SKM-1 (cell line): ENCODE results near the gene MT1M.
"Not testable (repeated sequence)": the region's sequence is repeated elsewhere in the genome, so short reads cannot be mapped to it uniquely, and the experiment has no call there.

Experiments
- DNase-seq: peaks from one replicate; lab custom pipeline; 2025; ENCODE audit not compliant: unreplicated experiment; lab: John Stamatoyannopoulos, UW

The MT1M gene

DNA sequence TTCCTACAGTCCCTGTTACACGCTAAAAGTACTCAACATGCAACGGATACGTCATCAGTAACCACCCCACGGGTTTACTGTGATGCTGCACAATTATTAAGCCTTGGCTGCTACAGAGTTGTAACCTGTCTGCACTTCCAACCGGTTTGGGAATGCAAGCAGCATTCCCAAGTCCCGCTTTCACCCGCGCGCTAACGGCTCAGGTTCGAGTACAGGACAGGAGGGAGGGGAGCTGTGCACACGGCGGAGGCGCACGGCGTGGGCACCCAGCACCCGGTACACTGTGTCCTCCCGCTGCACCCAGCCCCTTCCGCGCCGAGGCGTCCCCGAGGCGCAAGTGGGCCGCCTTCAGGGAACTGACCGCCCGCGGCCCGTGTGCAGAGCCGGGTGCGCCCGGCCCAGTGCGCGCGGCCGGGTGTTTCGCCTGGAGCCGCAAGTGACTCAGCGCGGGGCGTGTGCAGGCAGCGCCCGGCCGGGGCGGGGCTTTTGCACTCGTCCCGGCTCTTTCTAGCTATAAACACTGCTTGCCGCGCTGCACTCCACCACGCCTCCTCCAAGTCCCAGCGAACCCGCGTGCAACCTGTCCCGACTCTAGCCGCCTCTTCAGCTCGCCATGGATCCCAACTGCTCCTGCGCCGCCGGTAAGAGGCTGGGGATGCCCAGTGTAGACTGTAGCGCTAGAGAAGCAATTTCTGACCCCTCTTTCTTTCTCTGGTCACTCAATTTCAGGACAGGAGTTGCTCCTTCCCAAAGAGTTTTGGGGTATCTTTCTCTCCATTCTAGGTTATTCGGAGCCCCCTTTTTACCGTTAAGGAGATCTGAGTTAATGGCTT, 24.2 kb upstream of the MT1M start, which contains the start of gene MT2A:
Gene MT2A (plus strand): TSS at position 542 of the 833 bp plus-strand sequence. CDS start 72 bp downstream, at position 614.
- DNase-seq: peak; percentile 95

DNA sequence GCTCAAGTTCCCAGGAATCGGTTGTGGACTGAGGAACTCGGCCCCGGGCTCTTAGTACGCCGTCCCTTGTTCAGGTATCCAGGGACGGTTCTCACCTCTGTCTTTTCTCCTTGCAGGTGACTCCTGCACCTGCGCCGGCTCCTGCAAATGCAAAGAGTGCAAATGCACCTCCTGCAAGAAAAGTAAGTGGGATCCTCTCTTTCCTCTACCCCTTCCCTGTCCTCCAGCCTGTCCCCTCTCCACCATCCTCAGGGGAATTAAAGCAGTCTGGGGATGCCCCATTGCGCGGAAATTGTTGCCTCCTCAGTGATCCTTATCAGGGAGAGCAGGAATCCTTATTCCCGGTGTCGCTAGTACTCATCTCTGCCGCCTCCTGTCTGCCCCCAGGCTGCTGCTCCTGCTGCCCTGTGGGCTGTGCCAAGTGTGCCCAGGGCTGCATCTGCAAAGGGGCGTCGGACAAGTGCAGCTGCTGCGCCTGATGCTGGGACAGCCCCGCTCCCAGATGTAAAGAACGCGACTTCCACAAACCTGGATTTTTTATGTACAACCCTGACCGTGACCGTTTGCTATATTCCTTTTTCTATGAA, 23.5 kb upstream of the MT1M start:
- DNase-seq: no peak

DNA sequence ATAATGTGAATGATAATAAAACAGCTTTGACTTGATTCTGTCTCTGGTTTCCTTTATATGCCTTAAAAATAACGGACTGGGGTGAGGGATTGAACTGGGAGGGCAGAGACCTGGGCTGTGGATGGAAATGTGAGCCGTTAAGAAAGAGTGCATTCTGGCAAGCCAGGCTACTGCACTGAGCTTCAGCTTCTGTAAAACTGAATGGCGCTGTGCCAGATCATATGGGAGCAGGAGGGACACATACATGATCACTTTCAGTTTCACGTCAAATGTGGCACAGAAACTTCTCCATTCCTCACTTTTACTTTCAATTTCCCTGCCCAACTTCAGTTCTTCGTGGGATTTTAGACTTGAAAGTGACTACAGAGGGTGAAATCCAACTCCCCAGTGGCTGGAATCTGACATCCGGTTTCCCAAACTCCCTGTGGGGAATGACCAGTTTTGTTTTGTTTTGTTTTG, 23.0 kb upstream of the MT1M start:
- peak; percentile 85 for DNase-seq

DNA sequence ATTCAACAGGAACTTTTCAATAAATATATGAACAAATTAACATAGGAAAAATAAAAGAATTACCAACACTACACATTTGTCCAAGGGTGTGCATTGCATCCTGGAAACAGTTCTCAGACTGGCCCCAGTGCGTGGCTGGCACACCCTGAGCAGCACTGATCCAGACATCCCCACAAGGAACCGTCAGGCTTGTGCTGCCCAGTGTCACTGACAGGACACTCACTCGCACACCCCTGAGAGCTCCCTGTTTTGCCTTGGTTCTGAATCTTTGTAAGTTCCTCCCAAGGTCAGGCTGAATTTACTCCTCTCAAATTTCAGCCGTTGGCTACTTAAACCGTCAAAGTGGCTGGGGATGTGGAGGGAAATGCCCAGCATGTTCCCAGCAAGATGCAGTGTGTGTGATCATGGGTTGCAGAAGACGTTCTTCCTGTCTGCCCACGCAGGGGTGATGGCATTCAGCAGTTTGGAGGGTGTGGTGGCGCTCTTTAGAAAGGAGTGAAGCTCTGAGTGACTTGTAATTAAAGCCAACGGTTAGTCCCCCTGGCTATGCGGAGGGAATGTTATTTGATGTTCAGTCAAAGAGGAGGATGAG, 22.3 kb upstream of the MT1M start:
- DNase-seq: no peak

DNA sequence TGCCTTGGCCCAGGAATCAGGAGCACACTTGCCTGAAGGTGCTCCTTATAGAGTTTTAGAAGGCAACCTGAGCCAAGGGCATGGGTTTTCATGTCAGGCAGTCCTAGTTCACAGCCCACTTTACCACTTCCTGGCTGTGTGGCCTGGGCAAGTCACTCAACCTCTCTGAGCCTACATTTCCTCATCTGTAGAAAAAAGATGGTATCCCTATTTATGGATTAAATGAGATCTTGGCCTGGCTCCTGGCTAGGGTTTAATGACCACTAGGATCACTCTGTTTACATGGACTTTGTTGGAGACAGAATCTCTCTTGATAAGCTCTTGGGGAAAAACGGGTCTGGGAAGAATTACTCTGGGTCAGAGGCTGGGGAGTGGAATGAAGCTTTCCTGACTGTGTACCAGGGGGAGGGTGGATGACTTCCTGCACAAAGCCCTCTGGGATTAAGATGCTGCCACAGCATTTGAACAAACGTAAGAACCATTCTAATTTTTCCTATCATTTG, 21.8 kb upstream of the MT1M start:
- DNase-seq: no peak

DNA sequence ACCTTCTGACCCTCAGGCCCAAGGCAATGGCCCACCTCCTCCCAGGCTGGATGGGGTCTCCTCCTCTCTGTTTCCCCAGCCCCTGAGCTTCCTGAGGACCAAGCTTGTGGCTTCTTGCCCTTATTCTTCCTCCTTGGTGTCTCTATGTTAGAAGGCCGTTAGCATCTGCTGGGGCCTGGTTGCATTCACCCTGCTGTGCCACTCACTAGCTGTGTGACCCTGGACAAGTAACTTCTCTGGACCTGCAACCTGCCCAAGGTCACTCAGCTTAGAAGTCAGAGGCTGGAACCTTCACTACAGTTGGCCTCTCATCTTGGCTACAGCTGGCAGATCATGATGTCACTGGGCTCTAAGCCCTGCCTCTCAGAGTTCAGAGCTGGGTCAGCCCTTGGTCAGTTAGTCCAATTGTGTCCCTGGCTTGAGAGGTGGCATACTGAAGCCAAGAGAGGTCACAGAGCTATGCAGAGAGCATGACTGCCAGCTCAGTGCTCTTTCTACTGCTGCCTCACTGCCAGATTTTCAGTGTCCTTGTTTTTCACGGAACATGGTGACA, 21.1 kb upstream of the MT1M start:
- DNase-seq: no peak

DNA sequence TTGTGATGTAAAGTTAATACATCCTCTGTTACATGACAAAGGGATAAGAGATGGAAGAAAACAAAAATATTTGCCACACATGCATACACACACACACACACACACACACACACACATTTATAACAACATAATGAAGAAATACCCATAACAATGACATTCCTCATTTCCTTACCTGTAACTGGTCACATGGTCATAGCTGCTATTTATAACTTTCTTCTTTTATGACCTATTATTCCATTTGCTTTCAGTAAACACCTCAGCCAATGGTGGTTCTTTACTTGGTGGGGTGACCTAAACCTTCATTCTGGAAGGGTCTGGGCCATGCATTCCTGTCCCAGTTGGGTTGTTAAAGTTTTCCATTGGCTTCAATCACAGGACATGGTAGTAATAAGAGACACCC, 18.8 kb upstream of the MT1M start:
- DNase-seq: no peak

DNA sequence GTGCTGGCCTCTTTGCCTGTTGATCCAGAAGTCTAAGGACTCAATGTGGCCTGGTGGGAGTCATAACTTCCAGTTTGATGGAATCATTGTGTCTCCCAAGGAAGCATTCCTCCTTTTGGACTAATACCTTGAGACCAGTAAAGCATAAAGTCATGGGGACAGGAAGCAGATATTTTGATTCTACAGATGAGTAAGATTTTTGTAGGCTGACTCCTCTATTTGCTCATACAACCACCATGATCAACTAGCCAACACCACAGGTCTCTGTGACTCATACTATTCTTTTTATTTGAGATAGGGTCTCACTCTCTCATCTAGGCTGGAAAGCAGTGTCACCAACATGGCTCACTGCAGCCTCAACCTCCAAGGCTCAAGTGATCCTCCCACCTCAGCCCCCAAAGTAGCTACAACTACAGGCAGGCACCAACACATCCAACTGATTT, 17.9 kb upstream of the MT1M start:
- no peak for DNase-seq

DNA sequence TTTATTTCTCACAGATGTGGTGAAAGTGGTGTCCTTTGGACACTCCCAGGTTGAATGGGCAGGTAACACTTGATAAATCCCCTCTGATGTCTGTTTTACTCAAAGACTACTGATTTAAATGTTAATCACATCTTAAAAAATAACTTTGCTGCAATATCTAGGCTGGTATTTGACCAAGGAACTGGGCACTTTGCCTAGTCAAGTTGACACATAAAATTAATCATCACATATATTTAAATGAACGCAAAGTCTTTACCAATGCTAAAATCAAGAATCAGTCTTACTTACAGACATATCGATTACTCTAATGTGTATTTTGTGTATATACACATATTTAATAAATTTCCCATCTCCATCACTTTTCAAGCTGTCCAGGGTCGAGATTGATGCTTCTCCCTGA, 17.1 kb upstream of the MT1M start:
- no peak for DNase-seq

DNA sequence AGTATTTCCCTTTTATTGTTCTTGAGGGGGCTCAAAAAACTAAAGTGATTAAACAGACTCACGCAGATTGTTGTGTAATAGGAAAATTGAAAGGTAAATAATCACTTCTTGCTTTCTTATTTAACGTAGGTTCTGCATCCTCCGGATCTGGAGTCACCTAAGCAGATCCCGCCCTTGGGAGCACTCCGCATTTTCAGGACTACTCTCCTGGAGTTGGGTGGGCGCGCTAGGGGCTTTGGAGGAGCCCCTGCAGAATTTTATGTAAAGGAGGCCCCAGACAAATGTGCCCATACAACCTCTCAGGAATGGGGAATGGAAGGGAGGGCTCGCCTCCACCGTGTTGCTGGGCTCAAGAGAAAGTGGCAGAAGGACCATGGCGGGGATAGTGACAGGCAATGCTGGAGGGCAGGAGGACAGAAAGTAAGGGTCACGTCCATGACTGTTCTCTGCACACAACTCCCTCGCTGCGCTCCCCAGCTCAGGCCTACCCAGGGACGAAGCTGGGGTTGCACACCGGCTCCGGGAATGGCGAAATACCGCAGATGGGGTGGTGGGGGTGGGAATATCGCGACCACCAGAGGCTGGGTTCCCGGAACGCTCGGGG, 15.7 kb upstream of the MT1M start:
- DNase-seq: no peak

DNA sequence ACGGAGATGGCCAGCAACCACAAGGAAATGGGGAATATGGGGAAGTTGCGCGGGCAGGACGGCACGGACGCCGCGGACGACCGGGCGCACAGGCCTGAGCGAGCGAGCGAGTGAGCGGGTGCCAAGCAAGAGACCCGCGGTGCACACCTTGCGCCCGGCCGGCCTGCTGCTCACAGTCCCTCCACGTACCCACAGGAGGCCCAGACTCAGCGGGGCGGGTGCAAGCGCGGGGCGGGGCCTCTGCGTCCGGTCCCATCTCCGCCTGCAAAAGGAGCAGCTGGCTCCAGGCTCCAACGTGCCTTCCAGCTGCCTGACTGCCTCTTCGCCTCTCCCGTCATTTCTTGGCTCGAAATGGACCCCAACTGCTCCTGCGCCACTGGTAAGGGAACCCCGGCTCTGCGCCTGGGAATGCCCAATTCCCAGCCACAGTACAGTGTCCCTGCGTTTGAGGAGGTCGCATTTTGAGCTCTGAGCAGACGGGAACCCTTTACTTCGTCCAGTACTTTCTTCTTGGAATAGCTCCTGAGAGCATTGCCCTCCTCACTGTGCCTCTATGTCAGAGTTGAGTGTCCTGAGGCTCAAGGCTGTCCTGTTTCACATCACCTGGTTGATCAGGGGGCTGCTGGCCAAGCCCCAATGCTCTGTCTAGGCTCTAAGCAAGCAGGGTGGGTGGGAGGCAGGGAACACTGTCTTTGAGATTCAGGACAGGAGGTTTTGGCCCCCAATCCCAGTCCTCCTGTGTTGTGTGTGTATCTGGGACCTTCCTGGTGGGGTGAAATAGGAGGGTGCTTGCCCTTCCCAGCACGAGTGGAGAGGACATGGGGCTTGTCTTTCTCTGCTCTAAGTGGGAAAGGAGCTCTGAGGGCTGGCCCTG, 15.0 kb upstream of the MT1M start:
- DNase-seq: no peak

DNA sequence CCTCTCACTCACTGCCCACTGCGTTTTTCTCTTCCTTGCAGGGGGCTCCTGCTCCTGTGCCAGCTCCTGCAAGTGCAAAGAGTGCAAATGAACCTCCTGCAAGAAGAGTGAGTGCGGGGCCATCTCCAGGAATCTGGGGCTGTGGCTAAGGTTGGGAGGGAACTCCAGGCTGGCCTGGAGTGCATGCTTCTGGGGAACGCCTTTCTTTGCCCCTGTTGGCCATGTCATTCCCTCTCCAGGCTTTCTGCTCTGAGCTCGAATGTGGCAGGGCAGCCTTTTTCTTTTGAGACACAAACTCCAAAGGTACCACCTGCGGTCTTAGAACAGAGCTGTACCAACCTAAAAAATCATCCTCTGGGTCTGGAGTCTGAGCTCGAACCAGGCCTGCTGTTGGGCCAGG, 14.3 kb upstream of the MT1M start:
- no peak for DNase-seq

DNA sequence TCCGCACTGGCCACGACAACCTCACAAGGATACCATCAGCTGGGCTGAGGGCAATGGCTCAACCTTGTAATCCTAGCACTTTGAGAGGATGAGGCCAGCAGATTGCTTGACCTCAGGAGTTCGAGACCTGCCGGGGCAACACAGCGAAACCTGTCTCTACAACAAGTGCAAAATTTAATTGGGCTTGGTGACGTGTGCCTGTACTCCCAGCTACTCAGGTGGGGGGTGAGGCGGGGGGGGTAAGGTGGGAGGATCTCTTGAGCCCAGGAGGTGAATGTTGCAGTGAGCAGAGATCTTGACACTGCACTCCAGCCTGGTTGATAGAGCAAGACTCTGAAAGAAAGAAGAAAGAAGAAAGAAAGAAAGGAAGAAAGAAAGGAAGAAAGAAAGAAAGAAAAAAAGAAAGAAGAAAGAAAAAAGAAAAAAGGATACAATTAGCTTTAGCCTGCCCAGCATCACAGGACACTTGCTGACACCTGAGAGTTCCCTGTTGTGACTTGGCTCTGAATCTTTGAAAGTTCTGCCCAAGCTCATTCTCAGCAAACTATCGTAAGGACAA, 12.0 kb upstream of the MT1M start:
- DNase-seq: no peak

DNA sequence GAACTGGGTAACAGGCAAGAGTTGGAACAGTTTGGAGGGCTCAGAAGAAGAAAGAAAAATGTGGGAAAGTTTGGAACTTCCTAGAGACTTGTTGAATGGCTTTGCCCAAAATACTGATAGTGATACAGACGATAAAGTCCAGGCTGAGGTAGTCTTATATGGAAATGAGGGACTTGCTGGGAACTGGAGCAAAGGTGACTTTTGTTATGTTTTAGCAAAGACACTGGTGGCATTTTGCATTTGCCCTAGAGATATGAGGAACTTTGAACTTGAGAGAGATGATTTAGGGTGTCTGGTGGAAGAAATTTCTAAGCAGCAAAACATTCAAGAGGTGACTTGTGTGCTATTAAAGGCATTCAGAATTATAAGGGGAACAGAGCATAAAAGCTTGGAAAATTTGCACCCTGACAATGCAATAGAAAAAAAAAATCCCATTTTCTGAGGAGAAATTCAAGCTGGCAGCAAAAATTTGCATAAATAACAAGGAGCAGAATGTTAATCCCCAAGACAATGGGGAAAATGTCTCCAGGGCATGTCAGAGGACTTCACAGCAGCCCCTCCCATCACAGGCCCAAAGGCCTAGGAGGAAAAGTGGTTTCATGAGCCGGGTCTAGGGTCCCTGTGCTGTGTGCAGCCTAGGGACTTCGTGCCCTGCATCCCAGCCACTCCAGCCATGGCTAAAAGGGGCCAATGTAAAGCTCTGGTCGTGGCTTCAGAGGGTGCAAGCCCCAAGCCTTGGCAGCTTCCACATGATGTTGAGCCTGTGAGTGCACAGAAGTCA, 10.6 kb upstream of the MT1M start:
- not testable (repeated sequence) for DNase-seq

DNA sequence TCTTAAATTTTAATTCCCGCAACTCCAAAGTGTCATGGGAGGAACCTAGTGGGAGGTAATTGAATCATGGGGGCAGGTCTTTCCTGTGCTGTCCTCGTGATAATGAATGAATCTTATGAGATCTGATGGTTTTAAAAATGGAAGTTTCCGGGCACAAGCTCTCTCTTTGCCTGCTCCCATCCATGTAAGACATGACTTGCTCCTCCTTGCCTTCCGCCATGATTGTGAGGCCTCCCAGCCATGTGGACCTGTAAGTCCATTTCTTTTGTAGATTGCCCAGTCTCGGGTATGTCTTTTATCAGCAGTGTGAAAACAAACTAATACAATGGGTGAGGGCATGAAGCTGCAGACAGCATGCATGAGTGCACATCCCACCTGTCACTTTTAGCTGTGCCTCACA, 9.3 kb upstream of the MT1M start:
- not testable (repeated sequence) for DNase-seq

DNA sequence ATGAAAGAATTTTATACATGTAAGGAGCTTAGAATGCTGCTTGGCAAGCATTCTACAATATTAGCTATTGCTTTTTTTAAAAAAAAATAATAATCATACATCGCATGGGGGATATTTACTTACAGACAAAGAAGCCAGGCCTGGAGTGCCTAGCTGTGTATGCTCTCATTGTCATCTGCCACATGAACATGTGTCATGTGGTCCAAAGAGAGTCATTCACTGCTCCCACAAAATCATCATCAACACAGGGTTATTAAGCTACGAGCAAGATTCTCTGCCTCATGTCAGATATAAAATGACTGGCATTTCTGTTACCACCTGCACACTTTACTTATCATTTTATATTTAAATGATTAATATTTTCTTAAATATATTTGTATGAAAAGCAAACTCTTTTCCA, 8.8 kb upstream of the MT1M start:
- DNase-seq: no peak

DNA sequence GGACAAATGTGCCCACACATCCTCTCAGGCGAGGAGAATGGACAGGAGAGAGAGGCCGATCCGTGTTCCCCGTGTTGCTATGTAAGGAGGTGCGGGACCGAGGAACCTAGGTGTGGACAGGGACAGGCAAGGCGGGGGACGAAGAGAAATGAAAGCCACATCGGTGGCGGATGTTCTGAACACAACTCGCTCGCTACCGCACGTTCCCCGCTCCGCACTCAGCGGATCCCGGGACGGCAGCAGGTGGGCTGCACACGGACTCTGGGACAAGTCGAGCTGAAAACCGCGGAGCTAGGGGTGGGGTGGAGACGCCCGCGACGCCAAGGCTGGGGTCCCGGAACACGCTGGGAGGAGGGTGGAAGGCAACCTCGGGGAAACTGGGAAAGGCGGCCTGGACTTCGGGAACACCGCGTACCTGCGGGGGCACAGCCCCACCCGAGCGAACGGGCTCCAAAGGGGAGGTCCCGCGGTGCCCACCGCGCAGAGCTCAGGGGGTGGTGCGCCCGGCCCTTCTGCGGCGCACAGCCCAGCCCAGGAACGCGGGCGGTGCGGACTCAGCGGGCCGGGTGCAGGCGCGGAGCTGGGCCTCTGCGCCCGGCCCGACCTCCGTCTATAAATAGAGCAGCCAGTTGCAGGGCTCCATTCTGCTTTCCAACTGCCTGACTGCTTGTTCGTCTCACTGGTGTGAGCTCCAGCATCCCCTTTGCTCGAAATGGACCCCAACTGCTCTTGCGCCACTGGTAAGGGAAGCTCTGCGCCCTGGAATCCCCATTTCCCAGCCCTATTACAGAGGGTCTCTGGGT, 7.1 kb upstream of the MT1M start, which contains the start of gene MT1E:
Gene MT1E (plus strand): TSS at position 642 of the 803 bp plus-strand sequence. CDS start 71 bp downstream, at position 713.
- DNase-seq: peak; percentile 25
